Liver (tissue), 9 donors: ENCODE data around the gene MID1. TPM values are rescaled to one million over a fixed set of nuclear protein-coding genes. Genes with fewer than 3 reads are reported as not detected.

Experiments used
- DNase-seq: peaks from one replicate; pipeline ENCODE4 v3.0.0-alpha.2; 2017; ENCODE audit warnings: low spot score
- H3K27ac ChIP-seq, 2 donors: one replicate each; pipeline ENCODE4 v1.7.0; 2013; ENCODE audit warnings: inconsistent platforms in 2 of 2, low read length in 2 of 2, control low read depth in 1 of 2, low read depth in 1 of 2, mild to moderate bottlenecking in 1 of 2
- H3K27me3 ChIP-seq, 4 donors: one replicate each; pipeline versions ENCODE4 v1.6.1 to v1.7.0; 2013; ENCODE audit warnings: low read length in 3 of 4, inconsistent platforms in 1 of 4, mild to moderate bottlenecking in 1 of 4, moderate library complexity in 1 of 4; ENCODE audit not compliant: control insufficient read depth in 4 of 4, insufficient read depth in 4 of 4
- H3K36me3 ChIP-seq, 4 donors: one replicate each; pipeline versions ENCODE4 v1.6.1 to v1.7.0; 2013; ENCODE audit warnings: low read length in 3 of 4, mild to moderate bottlenecking in 3 of 4, low read depth in 1 of 4, moderate library complexity in 1 of 4; ENCODE audit not compliant: control insufficient read depth in 4 of 4, insufficient read depth in 3 of 4
- H3K4me1 ChIP-seq, 4 donors: one replicate each; pipeline versions ENCODE4 v1.6.1 to v1.7.0; 2013; ENCODE audit warnings: low read length in 3 of 4, mild to moderate bottlenecking in 3 of 4, moderate library complexity in 1 of 4; ENCODE audit not compliant: control insufficient read depth in 4 of 4, insufficient read depth in 4 of 4
- H3K4me3 ChIP-seq, 3 donors: one replicate each; pipeline versions ENCODE4 v1.6.1 to v1.7.0; 2013; ENCODE audit warnings: low read length in 3 of 3, control low read depth in 1 of 3, low read depth in 1 of 3, mild to moderate bottlenecking in 1 of 3
- H3K9ac ChIP-seq, 2 donors: one replicate each; pipeline ENCODE4 v1.7.0; 2013; ENCODE audit warnings: low read length in 2 of 2, mild to moderate bottlenecking in 2 of 2, moderate library complexity in 2 of 2, control low read depth in 1 of 2, low read depth in 1 of 2
- H3K9me3 ChIP-seq, 4 donors: one replicate each; pipeline versions ENCODE4 v1.6.1 to v1.7.0; 2013; ENCODE audit warnings: low read length in 3 of 4; ENCODE audit not compliant: control insufficient read depth in 4 of 4
- ATF3 ChIP-seq: IDR thresholded peaks from 2 replicates; pipeline ENCODE4 v1.6.1; 2016; ENCODE audit warnings: antibody characterized with exemption
- CTCF ChIP-seq: fragments of 150-350 bp; IDR thresholded peaks from 2 replicates; pipeline ENCODE4 v1.5.1; 2017; ENCODE audit warnings: improper control_type of control experiment, low read depth, low read length; ENCODE audit not compliant: missing input control
- EGR1 ChIP-seq, 2 donors: IDR thresholded peaks; 2 replicates each; pipeline ENCODE4 v1.6.1; 2016 to 2018; ENCODE audit warnings: antibody characterized with exemption in 2 of 2, low read depth in 2 of 2
- FOXA1 ChIP-seq: IDR thresholded peaks from 2 replicates; pipeline ENCODE4 v1.6.1; 2016; ENCODE audit warnings: antibody characterized with exemption
- GABPA ChIP-seq, 2 donors: IDR thresholded peaks in 1 of 2; conservative IDR thresholded peaks in 1 of 2; 2 replicates each; pipeline ENCODE4 v1.6.1; 2016; ENCODE audit warnings: antibody characterized with exemption in 2 of 2, mild to moderate bottlenecking in 1 of 2, moderate library complexity in 1 of 2
- HNF4A ChIP-seq, 2 donors: conservative IDR thresholded peaks; 2 replicates each; pipeline ENCODE4 v1.6.1; 2016; ENCODE audit warnings: antibody characterized with exemption in 2 of 2, mild to moderate bottlenecking in 2 of 2
- HNF4G ChIP-seq: IDR thresholded peaks from 2 replicates; pipeline ENCODE4 v1.6.1; 2016; ENCODE audit warnings: antibody characterized with exemption
- JUND ChIP-seq, 2 donors: IDR thresholded peaks; 2 replicates each; pipeline ENCODE4 v1.6.1; 2016; ENCODE audit warnings: antibody characterized with exemption in 2 of 2
- NR2F2 ChIP-seq: IDR thresholded peaks from 2 replicates; pipeline ENCODE4 v1.6.1; 2016; ENCODE audit warnings: antibody characterized with exemption
- RAD21 ChIP-seq, 2 donors: IDR thresholded peaks; 2 replicates each; pipeline ENCODE4 v1.6.1; 2016; ENCODE audit warnings: antibody characterized with exemption in 2 of 2, mild to moderate bottlenecking in 2 of 2
- REST ChIP-seq: IDR thresholded peaks from 2 replicates; pipeline ENCODE4 v1.6.1; 2016; ENCODE audit warnings: antibody characterized with exemption, mild to moderate bottlenecking
- RXRA ChIP-seq, 2 donors: IDR thresholded peaks; 2 replicates each; pipeline ENCODE4 v1.6.1; 2017 to 2018; ENCODE audit warnings: antibody characterized with exemption in 2 of 2, mild to moderate bottlenecking in 1 of 2
- SP1 ChIP-seq: IDR thresholded peaks from 2 replicates; pipeline ENCODE4 v1.6.1; 2018; ENCODE audit warnings: antibody characterized with exemption, mild to moderate bottlenecking
- TAF1 ChIP-seq: conservative IDR thresholded peaks from 2 replicates; pipeline ENCODE4 v1.6.1; 2016; ENCODE audit warnings: antibody characterized with exemption, mild to moderate bottlenecking
- YY1 ChIP-seq: IDR thresholded peaks from 2 replicates; pipeline ENCODE4 v1.6.1; 2016; ENCODE audit warnings: antibody characterized with exemption, mild to moderate bottlenecking
- ZBTB33 ChIP-seq: IDR thresholded peaks from 2 replicates; pipeline ENCODE4 v1.6.1; 2016; ENCODE audit warnings: antibody characterized with exemption
- WGBS: extraction: QIAGEN DNeasy Blood & Tissue Kit; methylation state at CpG from one replicate; pipeline ENCODE4 v1.1.7; 2013; 5-methylcytosine and 5-hydroxymethylcytosine counted together
- polyA plus RNA-seq, 2 donors: library from polyadenylated mRNA; stranded (reverse) in 1 of 2; unstranded in 1 of 2; fragments of 200-250 nt in 1 of 2; fragments of >200 nt in 1 of 2; fragmentation: Nextera tagmentation in 1 of 2; extraction: Ambion mirVana in 1 of 2; gene quantifications; one replicate each; pipeline versions ENCODE4 v1.2.1 to v1.2.3, GENCODE V29; 2013 to 2015
- total RNA-seq, 2 donors: library from RNA; depleted of rRNA; stranded (reverse); fragments of >200 nt; gene quantifications; one replicate each; pipeline ENCODE4 v1.2.3, GENCODE V29; 2014
- donor health status: healthy.
- donor health status: healthy.
- donor health status: healthy.
- donor health status: healthy.
- donor health status: healthy.

Gene MID1
- total and polyA plus RNA-seq, 4 donors = 1.8 to 7.9 (median 4.2) TPM

DNA sequence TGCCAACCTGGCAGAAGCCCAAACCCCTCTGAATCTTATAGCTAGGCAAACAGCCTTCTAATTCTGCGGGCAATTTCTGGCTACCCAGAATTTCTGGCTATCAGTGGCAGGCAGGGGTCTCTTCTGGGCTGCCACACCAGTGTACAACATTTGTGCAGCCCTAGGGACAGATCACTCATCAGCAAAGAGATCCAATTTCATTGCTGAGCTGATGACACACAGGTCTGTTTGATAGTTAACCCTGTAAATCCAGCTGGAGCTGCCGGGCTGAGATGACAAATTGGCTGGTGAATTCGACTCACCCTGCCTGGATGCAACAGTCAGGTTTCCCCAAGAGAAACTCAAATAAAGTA lies 2.4 kb downstream of the MID1 start:
- Histone ChIP-seq H3K27ac (no peak overlapping the region), H3K4me3 (no peak overlapping the region), H3K36me3 (no peaks in the 10 kb centered on the region), H3K9ac (no peak overlapping the region), H3K4me1 (peaks cover under 1 to 11% (median 4%) of the 10 kb centered on the region in 4 donors), H3K9me3 (no peaks in the 10 kb centered on the region), H3K27me3 (no peaks in the 10 kb centered on the region)
- WGBS = 50% methylated on average over 3 of the region's 3 CpGs
- DNase-seq = no peak
- TF ChIP-seq TAF1 (no peak), JUND (IDR thresholded peaks at IDR 0.05) (no peak), CTCF (no peak), NR2F2 (no peak), SP1 (no peak), EGR1 (IDR thresholded peaks at IDR 0.05; ENCODE audit: low read depth in 2 of 2) (no peak), RXRA (IDR thresholded peaks at IDR 0.05) (no peak), HNF4G (no peak), HNF4A (conservative IDR thresholded peaks at IDR 0.05) (no peak), FOXA1 (no peak), RAD21 (IDR thresholded peaks at IDR 0.05) (no peak), YY1 (no peak), ATF3 (no peak), GABPA (IDR thresholded peaks at IDR 0.05 in 1 of 2, conservative IDR thresholded peaks at IDR 0.05 in 1 of 2) (no peak), ZBTB33 (no peak), REST (no peak)
